H4 (cell line): ENCODE results near the gene ZIC5. TPM values are rescaled to one million over a fixed set of nuclear protein-coding genes. Genes with fewer than 3 reads are reported as not detected.

Source experiments
- DNase-seq: peaks from one replicate; pipeline ENCODE4 v3.0.0-alpha.2; 2015; ENCODE audit warnings: low spot score
- total RNA-seq: library from RNA; depleted of rRNA; stranded (reverse); fragments of >200 nt; shearing (Covaris generic); gene quantifications from 2 replicates; pipeline ENCODE4 v1.2.3, GENCODE V29; 2014; rRNA removed

ZIC5 gene
- total RNA-seq, result 0.12 and 0.58 TPM in 2 replicates

- no peak for DNase-seq
These were observed at the start of gene ZIC5 for GRCh38 chr13:99971576-99972189. Gene ZIC5, minus strand, starts transcription at chr13:99971767. Its CDS starts 164 bp downstream, at chr13:99971603.

GRCh38 chr13:100019780-100020356 lies 48.3 kb upstream of the ZIC5 start:
- DNase-seq, result no peak

- DNase-seq, result no peak
These were observed 43.1 kb upstream of the ZIC5 start for GRCh38 chr13:100014621-100015020.

GRCh38 chr13:99998261-99998660 lies 26.7 kb upstream of the ZIC5 start:
- DNase-seq, result no peak

- no peak for DNase-seq
These were observed 26.2 kb upstream of the ZIC5 start for GRCh38 chr13:99997702-99998214.

- no peak for DNase-seq
These were observed 24.9 kb upstream of the ZIC5 start for GRCh38 chr13:99996381-99996973.

GRCh38 chr13:99995589-99996380 lies 24.2 kb upstream of the ZIC5 start:
- no peak for DNase-seq

- DNase-seq, result no peak
These were observed 23.6 kb upstream of the ZIC5 start for GRCh38 chr13:99995104-99995588.

GRCh38 chr13:99994638-99995020 lies 23.1 kb upstream of the ZIC5 start:
- DNase-seq, result no peak

GRCh38 chr13:99993660-99994637 lies 22.4 kb upstream of the ZIC5 start:
- no peak for DNase-seq

- peak; percentile 37 for DNase-seq
These were observed 21.4 kb upstream of the ZIC5 start for GRCh38 chr13:99992949-99993351.

- peak; percentile 46 for DNase-seq
These were observed 20.5 kb upstream of the ZIC5 start for GRCh38 chr13:99991828-99992775.

GRCh38 chr13:99991013-99991827 lies 19.7 kb upstream of the ZIC5 start:
- DNase-seq, result no peak

GRCh38 chr13:99990126-99990977 lies 18.8 kb upstream of the ZIC5 start:
- DNase-seq, result no peak

GRCh38 chr13:99989276-99990125 lies 17.9 kb upstream of the ZIC5 start:
- no peak for DNase-seq

- no peak for DNase-seq
These were observed 17.1 kb upstream of the ZIC5 start for GRCh38 chr13:99988529-99989275.
